Esophagus squamous epithelium (tissue), 4 donors: Measurements from ENCODE around the gene NOTUM.

Experiments used
- CTCF ChIP-seq, 6 experiments: fragments of 450-650 bp in 4 of 6; fragments of 200-600 bp in 2 of 6; sonication (generic) in 2 of 6; IDR thresholded peaks; one replicate each; pipeline ENCODE4 v1.5.1; 2016 to 2019; ENCODE audit warnings: antibody characterized with exemption in 6 of 6, mild to moderate bottlenecking in 4 of 6, moderate library complexity in 4 of 6
- POLR2A ChIP-seq, 4 donors: fragments of 450-650 bp; IDR thresholded peaks; one replicate each; pipeline ENCODE4 v1.6.1; 2017; ENCODE audit warnings: antibody characterized with exemption in 4 of 4, mild to moderate bottlenecking in 4 of 4, moderate library complexity in 3 of 4

GRCh38 chr17:81957691-81958432 is 3.1 kb downstream of the NOTUM start:
- no peak for TF ChIP-seq POLR2A (IDR thresholded peaks at IDR 0.05)
- TF ChIP-seq CTCF (IDR thresholded peaks at IDR 0.05), result no peak
